ENCODE measurements around the gene RUVBL1. TPM values are rescaled to one million over a fixed set of nuclear protein-coding genes. Genes with fewer than 3 reads are reported as not detected.

The RUVBL1 gene
- total and polyA plus RNA-seq, 2 donors (not counting 1 experiment from before 2014, with no cell fraction given): 52.3 to 67.2 TPM

DNA sequence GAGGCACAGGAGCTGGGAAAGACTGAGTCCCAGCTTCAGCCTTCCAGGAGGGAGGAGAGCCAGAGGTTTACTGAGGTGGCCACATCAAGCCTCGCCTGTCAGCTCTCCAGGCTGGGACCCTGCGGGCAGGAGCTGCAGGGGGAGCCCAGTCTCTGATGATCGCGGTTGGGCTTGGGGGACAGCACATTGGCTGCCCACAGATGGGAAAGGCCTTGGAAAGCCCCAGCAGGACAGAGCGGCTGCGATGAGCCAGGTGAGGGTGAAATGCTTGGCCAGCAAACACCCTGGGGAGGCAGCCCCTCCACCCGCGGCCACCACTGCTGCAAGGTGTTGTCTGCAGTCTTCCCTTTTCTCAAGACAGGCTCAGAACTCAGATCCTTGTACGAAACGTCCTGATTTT is 40.2 kb downstream of the RUVBL1 start:
- no peaks in the 10 kb centered on the region for H3K9me3 ChIP-seq (ENCODE audit: control insufficient read depth, insufficient read depth, low read depth, low read length)
- no peak overlapping the region for H3K27ac ChIP-seq (ENCODE audit: insufficient read depth, low read length)
- no peaks in the 10 kb centered on the region for H4K20me1 ChIP-seq (ENCODE audit: control insufficient read depth, extremely low read depth, insufficient read depth, low read length)
- no peaks in the 10 kb centered on the region for H3K79me2 ChIP-seq (ENCODE audit: control insufficient read depth, insufficient read depth, low read length)
- no peak for TF ChIP-seq EZH2 (IDR thresholded peaks at IDR 0.05; ENCODE audit: low read length, missing control alignments)
- no peak for DNase-seq (ENCODE audit: low read depth in 2 of 2)
- peaks cover 34% of the 10 kb centered on the region for H3K4me1 ChIP-seq (ENCODE audit: control insufficient read depth, extremely low read depth, insufficient read depth, low read length)
- H2AFZ ChIP-seq (ENCODE audit: low read length): no peak overlapping the region
- H3K9ac ChIP-seq (ENCODE audit: insufficient read depth, low read length): no peak overlapping the region
- no peak overlapping the region for H3K4me2 ChIP-seq (ENCODE audit: extremely low read depth, insufficient read depth, low read length)
- H3K4me3 ChIP-seq (replicated peaks in 1 of 4; ENCODE audit: control extremely low read depth in 1 of 4, insufficient read depth in 1 of 4, low read depth in 3 of 4, low read length in 4 of 4): no peak overlapping the region
- H3K36me3 ChIP-seq (ENCODE audit: control insufficient read depth, insufficient read depth, low read length): peaks cover 14% of the 10 kb centered on the region
- H3K27me3 ChIP-seq (ENCODE audit: control insufficient read depth, insufficient read depth, low read length): no peaks in the 10 kb centered on the region

DNA sequence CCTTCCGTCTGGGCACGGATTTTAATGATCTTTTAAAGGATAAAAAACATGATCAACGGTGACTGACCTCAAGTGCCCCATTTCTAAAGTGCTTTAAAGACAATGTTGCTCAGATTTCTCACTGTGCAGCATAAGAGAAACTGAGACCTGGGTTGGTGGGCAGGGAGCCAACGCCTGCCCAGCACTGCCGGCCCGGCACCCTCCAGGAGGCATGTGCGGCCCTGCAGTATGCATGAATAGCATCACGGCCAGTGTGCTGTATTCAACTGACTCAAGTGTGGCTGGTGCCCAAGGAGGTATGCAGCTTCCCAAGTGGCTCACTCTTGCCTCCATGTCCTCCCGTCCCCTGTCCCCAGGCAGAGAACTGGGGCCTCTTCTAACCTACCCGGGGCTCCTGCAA is 41.1 kb downstream of the RUVBL1 start:
- Histone ChIP-seq H3K9ac (ENCODE audit: insufficient read depth, low read length) (no peak overlapping the region), H4K20me1 (ENCODE audit: control insufficient read depth, extremely low read depth, insufficient read depth, low read length) (no peaks in the 10 kb centered on the region), H3K4me3 (replicated peaks in 1 of 4; ENCODE audit: control extremely low read depth in 1 of 4, insufficient read depth in 1 of 4, low read depth in 3 of 4, low read length in 4 of 4) (no peak overlapping the region), H3K9me3 (ENCODE audit: control insufficient read depth, insufficient read depth, low read depth, low read length) (no peaks in the 10 kb centered on the region), H3K27me3 (ENCODE audit: control insufficient read depth, insufficient read depth, low read length) (no peaks in the 10 kb centered on the region), H3K4me1 (ENCODE audit: control insufficient read depth, extremely low read depth, insufficient read depth, low read length) (peaks cover 39% of the 10 kb centered on the region), H3K4me2 (ENCODE audit: extremely low read depth, insufficient read depth, low read length) (no peak overlapping the region), H3K27ac (ENCODE audit: insufficient read depth, low read length) (no peak overlapping the region), H3K79me2 (ENCODE audit: control insufficient read depth, insufficient read depth, low read length) (no peaks in the 10 kb centered on the region), H2AFZ (ENCODE audit: low read length) (no peak overlapping the region), H3K36me3 (ENCODE audit: control insufficient read depth, insufficient read depth, low read length) (peaks cover 14% of the 10 kb centered on the region)
- DNase-seq (ENCODE audit: low read depth in 2 of 2): no peak
- TF ChIP-seq EZH2 (IDR thresholded peaks at IDR 0.05; ENCODE audit: low read length, missing control alignments): no peak
- TF ChIP-seq, protein P1, sequence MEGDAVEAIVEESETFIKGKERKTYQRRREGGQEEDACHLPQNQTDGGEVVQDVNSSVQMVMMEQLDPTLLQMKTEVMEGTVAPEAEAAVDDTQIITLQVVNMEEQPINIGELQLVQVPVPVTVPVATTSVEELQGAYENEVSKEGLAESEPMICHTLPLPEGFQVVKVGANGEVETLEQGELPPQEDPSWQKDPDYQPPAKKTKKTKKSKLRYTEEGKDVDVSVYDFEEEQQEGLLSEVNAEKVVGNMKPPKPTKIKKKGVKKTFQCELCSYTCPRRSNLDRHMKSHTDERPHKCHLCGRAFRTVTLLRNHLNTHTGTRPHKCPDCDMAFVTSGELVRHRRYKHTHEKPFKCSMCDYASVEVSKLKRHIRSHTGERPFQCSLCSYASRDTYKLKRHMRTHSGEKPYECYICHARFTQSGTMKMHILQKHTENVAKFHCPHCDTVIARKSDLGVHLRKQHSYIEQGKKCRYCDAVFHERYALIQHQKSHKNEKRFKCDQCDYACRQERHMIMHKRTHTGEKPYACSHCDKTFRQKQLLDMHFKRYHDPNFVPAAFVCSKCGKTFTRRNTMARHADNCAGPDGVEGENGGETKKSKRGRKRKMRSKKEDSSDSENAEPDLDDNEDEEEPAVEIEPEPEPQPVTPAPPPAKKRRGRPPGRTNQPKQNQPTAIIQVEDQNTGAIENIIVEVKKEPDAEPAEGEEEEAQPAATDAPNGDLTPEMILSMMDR (conservative IDR thresholded peaks at IDR 0.05 in 1 of 2, IDR thresholded peaks at IDR 0.05 in 1 of 2; ENCODE audit: low read depth in 1 of 2, low read length in 2 of 2): no peak

DNA sequence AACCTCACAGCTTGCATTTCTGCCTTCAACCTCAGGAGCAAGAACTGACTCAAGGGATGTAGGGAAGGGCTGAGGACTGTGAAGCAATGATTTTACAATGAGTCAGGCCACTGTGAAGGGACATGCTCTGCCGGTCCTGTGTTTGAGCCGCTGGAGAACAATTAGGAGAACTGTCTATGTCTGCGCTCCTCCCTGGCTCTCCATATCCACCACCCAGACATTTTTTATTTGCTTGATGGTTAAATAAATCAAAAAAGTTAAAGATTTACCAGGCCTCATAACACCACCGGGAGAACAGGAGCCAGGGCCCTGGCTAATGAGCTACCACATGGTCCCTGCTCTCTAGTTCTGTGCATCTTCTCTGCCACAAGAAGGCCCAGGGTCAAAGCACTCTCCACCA is 41.8 kb downstream of the RUVBL1 start:
- Histone ChIP-seq H3K9me3 (ENCODE audit: control insufficient read depth, insufficient read depth, low read depth, low read length) (no peaks in the 10 kb centered on the region), H3K9ac (ENCODE audit: insufficient read depth, low read length) (no peak overlapping the region), H3K27me3 (ENCODE audit: control insufficient read depth, insufficient read depth, low read length) (no peaks in the 10 kb centered on the region), H3K36me3 (ENCODE audit: control insufficient read depth, insufficient read depth, low read length) (peaks cover 14% of the 10 kb centered on the region), H3K27ac (ENCODE audit: insufficient read depth, low read length) (peak overlapping the region; percentile 7), H3K4me1 (ENCODE audit: control insufficient read depth, extremely low read depth, insufficient read depth, low read length) (peaks cover 43% of the 10 kb centered on the region), H3K4me3 (replicated peaks in 1 of 4; ENCODE audit: control extremely low read depth in 1 of 4, insufficient read depth in 1 of 4, low read depth in 3 of 4, low read length in 4 of 4) (no peak overlapping the region), H3K79me2 (ENCODE audit: control insufficient read depth, insufficient read depth, low read length) (no peaks in the 10 kb centered on the region), H4K20me1 (ENCODE audit: control insufficient read depth, extremely low read depth, insufficient read depth, low read length) (no peaks in the 10 kb centered on the region), H2AFZ (ENCODE audit: low read length) (no peak overlapping the region), H3K4me2 (ENCODE audit: extremely low read depth, insufficient read depth, low read length) (no peak overlapping the region)
- TF ChIP-seq, protein P1 (conservative IDR thresholded peaks at IDR 0.05 in 1 of 2, IDR thresholded peaks at IDR 0.05 in 1 of 2; ENCODE audit: low read depth in 1 of 2, low read length in 2 of 2): no peak
- TF ChIP-seq EZH2 (IDR thresholded peaks at IDR 0.05; ENCODE audit: low read length, missing control alignments): no peak
- DNase-seq (ENCODE audit: low read depth in 2 of 2): peak; percentile 49 to 51

Measured in fibroblast of lung (primary cell).